RWPE2 (cell line): ENCODE measurements around the gene CMSS1.

Experiments
- ATAC-seq: fragments of 200-7000 bp; cut with Tn5 transposase; 3 replicates; pipeline ENCODE4 v1.9.1; 2021; ENCODE audit warnings: low read depth
- DNase-seq: peaks from one replicate; pipeline ENCODE4 v3.0.0-alpha.2; 2020; ENCODE audit warnings: low spot score
- H3K27ac ChIP-seq: fragments of 450-650 bp; 2 replicates; pipeline ENCODE4 v1.5.1; 2017; ENCODE audit warnings: mild to moderate bottlenecking; ENCODE audit not compliant: poor library complexity, severe bottlenecking
- H3K27me3 ChIP-seq: fragments of 250-450 bp; sonication (Bioruptor Pico); 2 replicates; pipeline ENCODE4 v1.5.1; 2021; ENCODE audit warnings: mild to moderate bottlenecking, moderate library complexity; ENCODE audit not compliant: insufficient read depth, poor library complexity, severe bottlenecking
- H3K36me3 ChIP-seq: fragments of 250-450 bp; sonication (Bioruptor Pico); 2 replicates; pipeline ENCODE4 v1.5.1; 2020; ENCODE audit warnings: low read depth, mild to moderate bottlenecking, moderate library complexity
- H3K4me1 ChIP-seq: fragments of 250-450 bp; sonication (Bioruptor Pico); 2 replicates; pipeline ENCODE4 v1.5.1; 2021; ENCODE audit warnings: mild to moderate bottlenecking, moderate library complexity; ENCODE audit not compliant: insufficient read depth, poor library complexity, severe bottlenecking
- H3K4me3 ChIP-seq: fragments of 250-450 bp; sonication (Bioruptor Pico); 2 replicates; pipeline ENCODE4 v1.5.1; 2021; ENCODE audit warnings: mild to moderate bottlenecking, moderate library complexity; ENCODE audit not compliant: severe bottlenecking
- H3K9me3 ChIP-seq: fragments of 250-450 bp; sonication (Bioruptor Pico); 2 replicates; pipeline ENCODE4 v1.5.1; 2021; ENCODE audit warnings: mild to moderate bottlenecking, moderate library complexity; ENCODE audit not compliant: severe bottlenecking
- TF ChIP-seq, protein P1 (sequence below): fragments of 450-650 bp; IDR thresholded peaks from one replicate; pipeline ENCODE4 v1.5.1; 2017; ENCODE audit warnings: mild to moderate bottlenecking, moderate library complexity; ENCODE audit not compliant: poor library complexity, severe bottlenecking

Gene CMSS1

DNA sequence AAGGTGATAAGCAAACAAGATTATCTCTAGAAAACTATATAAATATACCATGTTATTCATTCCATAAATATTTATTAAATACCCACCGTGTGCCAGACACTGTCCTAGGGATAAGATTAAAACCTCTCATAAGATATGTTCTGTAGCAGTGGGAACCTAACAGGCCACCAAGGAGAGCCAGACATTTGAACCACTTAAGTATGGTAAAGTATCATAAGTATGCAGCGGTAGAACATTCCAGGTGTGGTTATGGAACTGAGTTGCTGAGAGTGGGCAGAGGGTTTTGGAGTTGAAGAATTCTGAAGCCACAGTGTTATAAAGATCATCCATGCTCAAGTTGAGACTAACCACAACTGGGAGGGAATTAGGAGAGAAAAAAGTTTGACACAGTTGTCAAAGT lies 282.0 kb downstream of the CMSS1 start:
- DNase-seq: no peak
- Histone ChIP-seq H3K36me3 (no peaks in the 10 kb centered on the region), H3K4me3 (no peak overlapping the region), H3K27me3 (no peaks in the 10 kb centered on the region), H3K9me3 (no peaks in the 10 kb centered on the region), H3K4me1 (no peaks in the 10 kb centered on the region), H3K27ac (no peak overlapping the region)
- TF ChIP-seq, protein P1, sequence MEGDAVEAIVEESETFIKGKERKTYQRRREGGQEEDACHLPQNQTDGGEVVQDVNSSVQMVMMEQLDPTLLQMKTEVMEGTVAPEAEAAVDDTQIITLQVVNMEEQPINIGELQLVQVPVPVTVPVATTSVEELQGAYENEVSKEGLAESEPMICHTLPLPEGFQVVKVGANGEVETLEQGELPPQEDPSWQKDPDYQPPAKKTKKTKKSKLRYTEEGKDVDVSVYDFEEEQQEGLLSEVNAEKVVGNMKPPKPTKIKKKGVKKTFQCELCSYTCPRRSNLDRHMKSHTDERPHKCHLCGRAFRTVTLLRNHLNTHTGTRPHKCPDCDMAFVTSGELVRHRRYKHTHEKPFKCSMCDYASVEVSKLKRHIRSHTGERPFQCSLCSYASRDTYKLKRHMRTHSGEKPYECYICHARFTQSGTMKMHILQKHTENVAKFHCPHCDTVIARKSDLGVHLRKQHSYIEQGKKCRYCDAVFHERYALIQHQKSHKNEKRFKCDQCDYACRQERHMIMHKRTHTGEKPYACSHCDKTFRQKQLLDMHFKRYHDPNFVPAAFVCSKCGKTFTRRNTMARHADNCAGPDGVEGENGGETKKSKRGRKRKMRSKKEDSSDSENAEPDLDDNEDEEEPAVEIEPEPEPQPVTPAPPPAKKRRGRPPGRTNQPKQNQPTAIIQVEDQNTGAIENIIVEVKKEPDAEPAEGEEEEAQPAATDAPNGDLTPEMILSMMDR: no peak
- no peak for ATAC-seq

DNA sequence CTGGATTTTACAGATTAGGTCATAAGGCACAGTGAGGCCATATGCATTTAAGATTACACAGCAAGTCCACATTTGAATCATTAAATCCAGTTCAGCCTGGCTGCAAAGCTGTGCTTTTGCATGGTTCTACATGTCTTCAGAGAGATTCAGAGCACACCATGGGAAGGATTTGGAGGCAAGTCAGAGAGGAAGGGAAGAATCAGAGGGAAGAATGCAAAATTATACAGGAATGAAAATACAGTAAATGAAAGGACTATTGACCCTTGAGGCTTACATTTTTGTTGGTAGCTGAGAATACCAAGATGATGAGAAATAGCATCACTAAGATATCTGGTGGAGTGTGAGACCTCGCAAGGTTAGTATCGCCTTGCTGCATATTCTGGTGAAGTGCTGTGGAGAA lies 282.8 kb downstream of the CMSS1 start:
- DNase-seq (no peak), ATAC-seq (no peak)
- H3K9me3 ChIP-seq: no peaks in the 10 kb centered on the region
- no peaks in the 10 kb centered on the region for H3K27me3 ChIP-seq
- H3K27ac ChIP-seq: no peak overlapping the region
- H3K36me3 ChIP-seq: no peaks in the 10 kb centered on the region
- TF ChIP-seq, protein P1: no peak
- no peak overlapping the region for H3K4me3 ChIP-seq
- H3K4me1 ChIP-seq: peaks cover 7% of the 10 kb centered on the region

DNA sequence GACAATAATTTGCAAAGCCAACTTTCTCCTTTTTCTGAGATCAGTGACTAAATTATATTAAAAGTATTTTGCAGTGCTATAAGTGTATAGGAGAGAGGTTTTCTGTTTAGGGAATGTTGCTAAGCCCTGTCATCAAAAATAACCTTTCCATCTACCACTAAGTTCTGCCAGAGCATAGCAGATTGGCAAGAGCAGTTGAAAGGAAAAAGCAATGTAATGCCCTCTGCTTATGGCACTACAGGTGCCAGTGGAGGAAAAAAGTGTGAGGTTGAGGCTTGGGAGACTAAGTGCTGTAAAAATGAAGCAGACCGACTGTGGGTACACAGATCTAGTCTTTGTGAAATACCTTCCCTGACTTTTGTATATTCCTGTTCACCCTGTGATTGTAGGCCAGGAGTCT lies 285.1 kb downstream of the CMSS1 start:
- ATAC-seq: no peak
- Histone ChIP-seq H3K27me3 (no peaks in the 10 kb centered on the region), H3K9me3 (no peaks in the 10 kb centered on the region), H3K36me3 (no peaks in the 10 kb centered on the region), H3K4me1 (peaks cover 31% of the 10 kb centered on the region), H3K27ac (no peak overlapping the region), H3K4me3 (no peak overlapping the region)
- no peak for DNase-seq
- TF ChIP-seq, protein P1: no peak

DNA sequence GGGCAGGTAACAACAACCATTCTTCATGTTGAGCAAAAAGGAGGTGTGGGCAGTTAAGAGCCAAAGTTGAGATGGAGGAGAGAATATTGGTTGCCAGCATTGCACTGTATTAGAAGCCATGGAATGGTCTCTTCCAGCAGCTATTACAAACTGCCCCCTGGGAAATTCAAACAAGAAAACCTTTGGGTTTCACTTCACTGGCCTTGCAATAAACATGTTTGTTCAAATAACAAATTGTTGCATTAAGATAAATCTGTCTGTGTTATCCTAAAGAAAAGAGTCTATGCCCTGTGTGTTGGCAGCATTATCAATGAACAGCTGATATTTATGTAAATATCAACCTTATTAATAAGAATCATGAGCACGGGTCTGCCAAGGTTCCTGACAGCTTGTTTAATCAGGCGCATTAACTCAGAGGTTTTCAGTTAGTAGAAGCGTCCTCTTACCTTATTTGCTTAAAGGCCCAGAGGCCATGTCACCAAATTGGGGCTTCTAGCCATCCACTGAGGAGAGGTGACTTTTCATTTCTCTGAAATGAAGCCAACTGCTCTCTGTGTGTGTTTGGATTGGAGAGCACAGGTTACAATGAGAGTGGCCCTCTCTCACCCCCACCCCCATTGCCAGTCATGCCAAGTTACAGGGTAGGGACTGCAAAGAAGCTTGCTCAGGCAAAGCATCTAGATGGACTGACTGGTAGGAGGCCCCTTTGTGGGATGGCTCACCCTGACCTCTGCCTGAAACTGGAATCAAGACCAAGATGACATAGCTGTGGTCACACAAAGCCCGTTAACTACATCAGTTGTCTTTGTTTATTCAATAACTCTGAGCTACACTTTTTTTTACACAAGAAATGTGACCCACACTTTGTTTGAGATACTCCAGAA lies 286.1 kb downstream of the CMSS1 start:
- peaks cover 37% of the 10 kb centered on the region for H3K4me1 ChIP-seq
- no peak for ATAC-seq
- no peaks in the 10 kb centered on the region for H3K9me3 ChIP-seq
- no peak overlapping the region for H3K4me3 ChIP-seq
- H3K27me3 ChIP-seq: no peaks in the 10 kb centered on the region
- H3K36me3 ChIP-seq: no peaks in the 10 kb centered on the region
- TF ChIP-seq, protein P1: no peak
- H3K27ac ChIP-seq: no peak overlapping the region
- no peak for DNase-seq

DNA sequence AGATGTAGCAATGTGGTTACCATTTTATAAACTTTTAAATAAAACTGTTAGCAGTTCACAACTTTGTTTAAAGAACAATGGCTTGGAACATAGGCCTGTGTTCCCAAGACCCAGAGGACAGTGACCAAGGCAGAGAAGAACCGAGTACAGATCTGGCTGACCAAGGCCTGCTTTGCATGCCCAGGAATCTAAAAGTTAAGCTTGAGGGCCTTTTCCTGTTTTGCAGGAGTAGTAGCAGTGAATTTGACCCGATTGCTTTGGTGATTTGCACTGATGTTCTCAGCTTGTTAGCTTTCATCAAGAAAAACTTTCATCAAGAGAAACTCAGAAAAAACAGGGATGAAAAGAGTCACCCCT lies 286.8 kb downstream of the CMSS1 start:
- H3K36me3 ChIP-seq: no peaks in the 10 kb centered on the region
- H3K27ac ChIP-seq: no peak overlapping the region
- TF ChIP-seq, protein P1: no peak
- no peak overlapping the region for H3K4me3 ChIP-seq
- no peaks in the 10 kb centered on the region for H3K9me3 ChIP-seq
- no peak for ATAC-seq
- no peak for DNase-seq
- H3K27me3 ChIP-seq: no peaks in the 10 kb centered on the region
- H3K4me1 ChIP-seq: peaks cover 37% of the 10 kb centered on the region
